WTC11 (cell line): Measurements from ENCODE around the gene CCDC57. TPM values are rescaled to one million over a fixed set of nuclear protein-coding genes. Genes with fewer than 3 reads are reported as not detected.
A peak's percentile ranks its signal among the peaks of the same experiment; 100 is the strongest.

ENCODE experiments used
- ATAC-seq: fragments of 200-7000 bp; cut with Tn5 transposase; 2 replicates; pipeline ENCODE4 v1.10.0; 2021; ENCODE audit warnings: mild to moderate bottlenecking, moderate library complexity
- CTCF ChIA-PET: fragments of 300-600 bp; sonication (Branson Sonifier 250); formaldehyde crosslinking; loops from one replicate; lab custom pipeline; 2021; ENCODE audit warnings: antibody characterized with exemption; lab: Charles Lee
- POLR2A ChIA-PET: fragments of 350-600 bp; sonication (Branson Sonifier 250); formaldehyde crosslinking; loops from one replicate; lab custom pipeline; 2021; ENCODE audit warnings: antibody characterized with exemption; lab: Charles Lee
- DNase-seq: peaks from one replicate; pipeline ENCODE4 v3.0.0; 2021; ENCODE audit warnings: low spot score
- H3K27ac Mint-ChIP-seq: 2 replicates; pipeline ENCODE4 v1.8.0; 2021; ENCODE audit warnings: mixed read lengths
- H3K27me3 Mint-ChIP-seq: 2 replicates; pipeline ENCODE4 v1.8.0; 2021; ENCODE audit warnings: low read depth, mild to moderate bottlenecking, moderate library complexity, mixed read lengths
- H3K36me3 Mint-ChIP-seq: 2 replicates; pipeline ENCODE4 v1.8.0; 2021; ENCODE audit warnings: mixed read lengths
- H3K4me1 Mint-ChIP-seq: 2 replicates; pipeline ENCODE4 v1.8.0; 2022; ENCODE audit warnings: mixed read lengths
- H3K4me3 Mint-ChIP-seq: 2 replicates; pipeline ENCODE4 v1.8.0; 2021; ENCODE audit warnings: mild to moderate bottlenecking, moderate library complexity, mixed read lengths
- H3K9me3 Mint-ChIP-seq: 2 replicates; pipeline ENCODE4 v1.8.0; 2021; ENCODE audit warnings: mixed read lengths
- CBFB ChIP-seq: sonication (generic); formaldehyde crosslinking; IDR thresholded peaks from 2 replicates; pipeline ENCODE4 v1.8.1; 2022; ENCODE audit warnings: mild to moderate bottlenecking, low read depth, missing genetic modification reagents
- E2F1 ChIP-seq: sonication (generic); formaldehyde crosslinking; IDR thresholded peaks from 2 replicates; pipeline ENCODE4 v1.8.0; 2022; ENCODE audit warnings: mild to moderate bottlenecking, missing genetic modification reagents
- E2F4 ChIP-seq: sonication (generic); formaldehyde crosslinking; IDR thresholded peaks from 2 replicates; pipeline ENCODE4 v1.8.1; 2022; ENCODE audit warnings: low read depth, mild to moderate bottlenecking, moderate library complexity, missing genetic modification reagents, borderline replicate concordance
- E2F5 ChIP-seq: sonication (generic); formaldehyde crosslinking; IDR thresholded peaks from 2 replicates; pipeline ENCODE4 v1.8.1; 2022; ENCODE audit warnings: mild to moderate bottlenecking, moderate library complexity, missing genetic modification reagents
- EMX1 ChIP-seq: fragments of 250-450 bp; sonication (Bioruptor Pico); IDR thresholded peaks from 2 replicates; pipeline ENCODE4 v1.8.0; 2021; ENCODE audit warnings: mild to moderate bottlenecking
- MAX ChIP-seq: sonication (generic); formaldehyde crosslinking; IDR thresholded peaks from 2 replicates; pipeline ENCODE4 v1.8.0; 2022; ENCODE audit warnings: mild to moderate bottlenecking, missing genetic modification reagents
- PREB ChIP-seq: sonication (generic); formaldehyde crosslinking; IDR thresholded peaks from 2 replicates; pipeline ENCODE4 v1.8.1; 2022; ENCODE audit warnings: mild to moderate bottlenecking, missing genetic modification reagents, moderate library complexity, borderline replicate concordance
- PRRX2 ChIP-seq: fragments of 250-450 bp; sonication (Bioruptor Pico); IDR thresholded peaks from 2 replicates; pipeline ENCODE4 v1.8.0; 2021; ENCODE audit warnings: mild to moderate bottlenecking
- SMAD3 ChIP-seq: sonication (generic); formaldehyde crosslinking; IDR thresholded peaks from 2 replicates; pipeline ENCODE4 v1.8.0; 2022; ENCODE audit warnings: missing genetic modification reagents, mild to moderate bottlenecking, borderline replicate concordance
- STAT6 ChIP-seq: sonication (generic); formaldehyde crosslinking; conservative IDR thresholded peaks from 2 replicates; pipeline ENCODE4 v1.8.1; 2023; ENCODE audit warnings: mild to moderate bottlenecking, low read depth, missing genetic modification reagents, moderate library complexity
- TCF7 ChIP-seq: sonication (generic); formaldehyde crosslinking; IDR thresholded peaks from 2 replicates; pipeline ENCODE4 v1.8.0; 2022; ENCODE audit warnings: mild to moderate bottlenecking, low read depth, missing genetic modification reagents, moderate library complexity
- ZNF263 ChIP-seq: sonication (generic); formaldehyde crosslinking; IDR thresholded peaks from 2 replicates; pipeline ENCODE4 v1.8.1; 2022; ENCODE audit warnings: low read depth, mild to moderate bottlenecking, moderate library complexity, missing genetic modification reagents
- ZNF423 ChIP-seq: fragments of 250-450 bp; sonication (Bioruptor Pico); IDR thresholded peaks from 2 replicates; pipeline ENCODE4 v2.1.2; 2022; ENCODE audit warnings: mild to moderate bottlenecking, moderate library complexity
- ZNF512 ChIP-seq: sonication (generic); formaldehyde crosslinking; IDR thresholded peaks from 2 replicates; pipeline ENCODE4 v1.8.1; 2022; ENCODE audit warnings: missing genetic modification reagents, borderline replicate concordance
- total RNA-seq: library from RNA; stranded (reverse); gene quantifications from 3 replicates; pipeline ENCODE4 v1.2.3, GENCODE V29; 2021

The CCDC57 gene
- total RNA-seq, 1 experiment from 2014 or later: 20.0 TPM

- TF ChIP-seq E2F5 (CRISPR knock-in tag) (no peak), STAT6 (no peak), ZNF423 (CRISPR knock-in tag) (no peak), ZNF512 (CRISPR knock-in tag) (no peak), SMAD3 (CRISPR knock-in tag) (no peak)
Observed at GRCh38 chr17:82104797-82105416, 107.7 kb downstream of the CCDC57 start (continued).

- POLR2A ChIA-PET: interaction anchor here (0.6 to 1.3 kb wide), 3 partner anchors 42 to 73 kb away, joined by 3 to 5 read pairs (median 3); partner anchors contain the start of gene DCXR
- DNase-seq: peak; percentile 62
- CTCF ChIA-PET: interaction anchor here (0.8 to 2.8 kb wide), 11 partner anchors 14 to 133 kb away, joined by 3 to 18 read pairs (median 5); partner anchors contain the start of genes DCXR and RAC3
- H3K4me1 Mint-ChIP-seq: peaks cover 57% of the 10 kb centered on the region
- H3K9me3 Mint-ChIP-seq: no peaks in the 10 kb centered on the region
- peak overlapping the region; percentile 86 for H3K27ac Mint-ChIP-seq
- peak overlapping the region; percentile 39; the same call in 1 of the 2 replicates for H3K4me3 Mint-ChIP-seq
- TF ChIP-seq MAX (CRISPR knock-in tag): peak; percentile 51
- TF ChIP-seq ZNF263: no peak
- no peak for TF ChIP-seq ZNF512 (CRISPR knock-in tag)
- no peak for TF ChIP-seq CBFB (CRISPR knock-in tag)
- no peak for TF ChIP-seq E2F4
- no peak for TF ChIP-seq ZNF423 (CRISPR knock-in tag)
- no peak for TF ChIP-seq PRRX2
- no peak for TF ChIP-seq PREB (CRISPR knock-in tag)
- no peak for TF ChIP-seq EMX1 (CRISPR knock-in tag)
- 0 out of 2 replicates have a peak, but pooled peaks have one; percentile 15 for TF ChIP-seq E2F1 (CRISPR knock-in tag)
- TF ChIP-seq TCF7 (CRISPR knock-in tag): no peak
- peak; percentile 4 for ATAC-seq
- no peaks in the 10 kb centered on the region for H3K36me3 Mint-ChIP-seq
- H3K27me3 Mint-ChIP-seq: peaks cover 11% of the 10 kb centered on the region
Observed at GRCh38 chr17:82103553-82104451, 108.8 kb downstream of the CCDC57 start.
